KMS-11 (cell line): ENCODE results near the gene ZNF423.

Experiments
- H2AFZ ChIP-seq: fragments of 200-600 bp; sonication (generic); 2 replicates; pipeline ENCODE4 v1.6.1; 2016; ENCODE audit warnings: antibody characterized with exemption, mixed run types, low read depth
- H3K27ac ChIP-seq: fragments of 200-600 bp; sonication (generic); 2 replicates; pipeline ENCODE4 v1.6.1; 2016; ENCODE audit warnings: mild to moderate bottlenecking, mixed run types
- H3K27me3 ChIP-seq: fragments of 200-600 bp; sonication (generic); 2 replicates; pipeline ENCODE4 v1.6.1; 2017; ENCODE audit warnings: mild to moderate bottlenecking, low read depth, mixed run types, moderate library complexity; ENCODE audit not compliant: insufficient read depth
- H3K36me3 ChIP-seq: fragments of 200-600 bp; sonication (generic); 2 replicates; pipeline ENCODE4 v1.6.1; 2017; ENCODE audit warnings: mild to moderate bottlenecking, mixed run types; ENCODE audit not compliant: insufficient read depth
- H3K4me1 ChIP-seq: fragments of 200-600 bp; sonication (generic); 2 replicates; pipeline ENCODE4 v1.6.1; 2016; ENCODE audit warnings: mild to moderate bottlenecking, low read depth, mixed run types; ENCODE audit not compliant: poor library complexity, severe bottlenecking
- H3K4me2 ChIP-seq: fragments of 200-600 bp; sonication (generic); 2 replicates; pipeline ENCODE4 v1.7.0; 2016; ENCODE audit warnings: mild to moderate bottlenecking, mixed run types
- H3K4me3 ChIP-seq: fragments of 200-600 bp; sonication (generic); IDR thresholded peaks from 2 replicates; pipeline ENCODE4 v1.6.1; 2017; ENCODE audit warnings: low read depth, low read length, mixed read lengths; ENCODE audit not compliant: insufficient read depth
- H3K79me2 ChIP-seq: fragments of 200-600 bp; sonication (generic); 2 replicates; pipeline ENCODE4 v1.6.1; 2016; ENCODE audit warnings: low read depth, mixed run types; ENCODE audit not compliant: insufficient read depth
- H3K9ac ChIP-seq: fragments of 200-600 bp; sonication (generic); 2 replicates; pipeline ENCODE4 v1.6.1; 2016; ENCODE audit warnings: mild to moderate bottlenecking, mixed run types
- H4K20me1 ChIP-seq: fragments of 200-600 bp; sonication (generic); 2 replicates; pipeline ENCODE4 v1.6.1; 2016; ENCODE audit warnings: mild to moderate bottlenecking, mixed run types; ENCODE audit not compliant: insufficient read depth
- TF ChIP-seq, protein P1 (sequence below): fragments of 200-600 bp; sonication (generic); conservative IDR thresholded peaks from 2 replicates; pipeline ENCODE4 v1.6.1; 2017; ENCODE audit warnings: low read depth, mild to moderate bottlenecking, antibody characterized with exemption, low read length, moderate library complexity, mixed read lengths

ZNF423 gene

DNA sequence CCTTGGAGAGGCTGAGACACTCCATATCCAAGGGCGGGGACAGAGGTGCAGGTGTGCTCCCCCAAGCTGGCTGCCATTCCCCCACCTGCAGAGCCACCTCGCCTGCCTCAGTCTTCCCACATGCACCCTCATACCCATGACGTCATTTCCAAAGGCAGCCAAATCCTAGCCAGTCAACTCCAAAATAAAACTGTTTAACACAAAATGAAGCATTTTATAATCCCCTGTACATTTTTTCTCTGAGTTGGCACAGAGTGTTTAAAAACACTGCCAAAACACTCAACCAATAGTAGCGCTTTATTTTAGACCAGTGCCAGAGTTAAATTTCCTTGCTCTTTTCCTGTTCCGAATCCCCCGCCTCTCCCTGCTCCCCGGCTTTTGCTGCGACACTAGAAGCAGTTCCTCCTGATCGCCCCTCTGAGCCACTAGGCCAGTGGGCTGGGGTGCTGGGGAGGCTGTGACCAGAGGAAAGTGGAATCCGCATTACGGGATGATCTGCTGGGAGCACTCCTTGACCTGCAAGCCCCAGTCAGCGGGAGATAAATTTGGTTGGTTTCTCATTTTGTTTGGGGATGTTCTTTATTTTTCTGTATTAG lies 139.5 kb downstream of the ZNF423 start:
- H3K36me3 ChIP-seq = no peaks in the 10 kb centered on the region
- no peaks in the 10 kb centered on the region for H3K4me1 ChIP-seq
- no peak overlapping the region for H3K27ac ChIP-seq
- H3K9ac ChIP-seq = no peak overlapping the region
- no peaks in the 10 kb centered on the region for H3K27me3 ChIP-seq
- H3K4me3 ChIP-seq = no peak overlapping the region
- TF ChIP-seq, protein P1, sequence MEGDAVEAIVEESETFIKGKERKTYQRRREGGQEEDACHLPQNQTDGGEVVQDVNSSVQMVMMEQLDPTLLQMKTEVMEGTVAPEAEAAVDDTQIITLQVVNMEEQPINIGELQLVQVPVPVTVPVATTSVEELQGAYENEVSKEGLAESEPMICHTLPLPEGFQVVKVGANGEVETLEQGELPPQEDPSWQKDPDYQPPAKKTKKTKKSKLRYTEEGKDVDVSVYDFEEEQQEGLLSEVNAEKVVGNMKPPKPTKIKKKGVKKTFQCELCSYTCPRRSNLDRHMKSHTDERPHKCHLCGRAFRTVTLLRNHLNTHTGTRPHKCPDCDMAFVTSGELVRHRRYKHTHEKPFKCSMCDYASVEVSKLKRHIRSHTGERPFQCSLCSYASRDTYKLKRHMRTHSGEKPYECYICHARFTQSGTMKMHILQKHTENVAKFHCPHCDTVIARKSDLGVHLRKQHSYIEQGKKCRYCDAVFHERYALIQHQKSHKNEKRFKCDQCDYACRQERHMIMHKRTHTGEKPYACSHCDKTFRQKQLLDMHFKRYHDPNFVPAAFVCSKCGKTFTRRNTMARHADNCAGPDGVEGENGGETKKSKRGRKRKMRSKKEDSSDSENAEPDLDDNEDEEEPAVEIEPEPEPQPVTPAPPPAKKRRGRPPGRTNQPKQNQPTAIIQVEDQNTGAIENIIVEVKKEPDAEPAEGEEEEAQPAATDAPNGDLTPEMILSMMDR = no peak
- H2AFZ ChIP-seq = no peak overlapping the region
- H3K79me2 ChIP-seq = no peaks in the 10 kb centered on the region
- no peaks in the 10 kb centered on the region for H4K20me1 ChIP-seq
- no peak overlapping the region for H3K4me2 ChIP-seq

DNA sequence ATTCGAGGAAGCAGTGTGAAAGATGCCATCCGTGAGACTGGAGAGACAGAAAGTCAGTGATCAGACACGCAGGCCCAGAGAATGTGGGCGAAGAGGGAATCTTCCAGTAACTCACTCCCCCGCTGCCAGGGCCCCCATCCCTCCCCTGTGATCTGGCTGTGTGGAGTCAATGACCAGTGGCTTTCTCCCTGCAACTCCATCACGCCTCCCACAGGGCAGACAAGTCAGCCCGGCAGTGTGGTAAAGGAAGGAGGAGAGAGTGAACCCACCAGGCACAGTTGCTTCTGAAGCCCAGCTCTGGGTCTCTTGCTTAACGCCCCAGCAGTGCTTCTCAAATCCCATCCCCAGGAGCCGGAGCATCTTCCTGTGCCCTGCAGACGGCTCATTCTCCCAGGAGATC lies 142.1 kb downstream of the ZNF423 start:
- TF ChIP-seq, protein P1 = no peak
- no peaks in the 10 kb centered on the region for H3K4me1 ChIP-seq
- H3K36me3 ChIP-seq = no peaks in the 10 kb centered on the region
- H3K79me2 ChIP-seq = no peaks in the 10 kb centered on the region
- no peak overlapping the region for H3K9ac ChIP-seq
- no peak overlapping the region for H3K4me2 ChIP-seq
- H2AFZ ChIP-seq = no peak overlapping the region
- no peaks in the 10 kb centered on the region for H3K27me3 ChIP-seq
- H4K20me1 ChIP-seq = no peaks in the 10 kb centered on the region
- H3K27ac ChIP-seq = no peak overlapping the region
- no peak overlapping the region for H3K4me3 ChIP-seq

DNA sequence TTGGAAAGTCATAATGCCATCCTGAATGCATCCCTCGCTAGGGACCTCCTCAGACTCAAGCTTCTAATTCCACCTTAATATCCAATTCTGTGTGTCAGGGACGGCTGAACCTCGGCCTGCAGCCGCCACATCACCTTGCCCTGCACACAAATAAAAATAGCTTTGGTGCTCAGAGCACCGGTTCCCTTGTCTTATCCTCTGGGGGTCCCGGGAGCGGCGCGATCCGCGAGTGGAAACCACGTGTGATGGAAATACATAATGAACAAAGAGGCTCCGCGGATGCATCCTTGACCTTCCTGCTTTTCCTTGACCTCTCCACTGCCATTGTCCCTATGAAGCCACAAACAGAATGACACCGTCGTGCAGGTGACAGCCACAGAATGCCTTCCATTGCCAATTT lies 143.4 kb downstream of the ZNF423 start:
- Histone ChIP-seq H3K79me2 (no peaks in the 10 kb centered on the region), H3K36me3 (no peaks in the 10 kb centered on the region), H4K20me1 (no peaks in the 10 kb centered on the region), H3K27ac (no peak overlapping the region), H2AFZ (no peak overlapping the region), H3K4me3 (no peak overlapping the region), H3K27me3 (no peaks in the 10 kb centered on the region), H3K9ac (no peak overlapping the region), H3K4me1 (no peaks in the 10 kb centered on the region), H3K4me2 (no peak overlapping the region)
- TF ChIP-seq, protein P1 = no peak

DNA sequence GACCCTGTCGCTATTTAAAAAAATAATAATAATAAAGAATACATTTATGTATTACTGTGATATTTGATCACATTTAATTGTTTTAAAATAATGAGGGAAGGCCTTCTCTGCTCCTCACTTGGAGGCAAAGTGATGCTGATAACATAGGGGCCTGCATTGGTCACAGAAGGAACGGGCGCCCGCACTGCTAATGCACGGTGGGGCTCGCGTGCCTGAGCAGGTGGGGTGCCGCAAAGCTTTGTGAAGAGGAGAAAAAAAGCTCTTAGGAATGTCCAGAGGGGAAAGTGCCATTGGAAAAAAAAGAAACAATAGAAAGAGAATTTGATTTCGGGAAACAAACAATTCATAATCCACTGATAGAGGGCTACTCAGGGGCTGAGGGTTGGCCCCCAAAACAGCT lies 143.8 kb downstream of the ZNF423 start:
- TF ChIP-seq, protein P1 = no peak
- H3K4me2 ChIP-seq = no peak overlapping the region
- no peaks in the 10 kb centered on the region for H3K4me1 ChIP-seq
- no peak overlapping the region for H2AFZ ChIP-seq
- H3K9ac ChIP-seq = no peak overlapping the region
- H3K79me2 ChIP-seq = no peaks in the 10 kb centered on the region
- no peak overlapping the region for H3K4me3 ChIP-seq
- H3K27ac ChIP-seq = no peak overlapping the region
- no peaks in the 10 kb centered on the region for H3K27me3 ChIP-seq
- H4K20me1 ChIP-seq = no peaks in the 10 kb centered on the region
- H3K36me3 ChIP-seq = no peaks in the 10 kb centered on the region
